Activated B cell treated with CpG ODN at 0.5 μM for 24 hours (primary cell): ENCODE measurements around the gene INPP5B. TPM values are rescaled to one million over a fixed set of nuclear protein-coding genes. Genes with fewer than 3 reads are reported as not detected.

ENCODE experiments used
- ATAC-seq: fragments of 200-7000 bp; cut with Tn5 transposase; one replicate; pipeline ENCODE4 v1.10.0; 2021; ENCODE audit warnings: low read depth, mild to moderate bottlenecking, moderate library complexity
- CTCF ChIA-PET: fragments of 350-600 bp; sonication (Branson Sonifier 250); formaldehyde crosslinking; loops from one replicate; lab custom pipeline; 2021; ENCODE audit warnings: antibody characterized with exemption; lab: Charles Lee
- POLR2A ChIA-PET: fragments of 350-600 bp; sonication (Branson Sonifier 250); formaldehyde crosslinking; loops from one replicate; lab custom pipeline; 2021; ENCODE audit warnings: antibody characterized with exemption; lab: Charles Lee
- DNase-seq: peaks from one replicate; pipeline ENCODE4 v3.0.0; 2022
- H3K27ac Mint-ChIP-seq: one replicate; pipeline ENCODE4 v1.8.0; 2020; ENCODE audit warnings: mixed read lengths
- H3K27me3 Mint-ChIP-seq: one replicate; pipeline ENCODE4 v1.8.0; 2021; ENCODE audit warnings: mixed read lengths
- H3K36me3 Mint-ChIP-seq: one replicate; pipeline ENCODE4 v1.8.0; 2021; ENCODE audit warnings: low read depth, mixed read lengths
- H3K4me1 Mint-ChIP-seq: one replicate; pipeline ENCODE4 v1.8.0; 2021; ENCODE audit warnings: mixed read lengths
- H3K4me3 Mint-ChIP-seq: one replicate; pipeline ENCODE4 v1.8.0; 2020; ENCODE audit warnings: mild to moderate bottlenecking, mixed read lengths
- H3K9me3 Mint-ChIP-seq: one replicate; pipeline ENCODE4 v1.8.0; 2020; ENCODE audit warnings: mixed read lengths
- CTCF ChIP-seq: fragments of 200-600 bp; IDR thresholded peaks from one replicate; pipeline ENCODE4 v1.8.0; 2022; ENCODE audit warnings: antibody characterized with exemption, mild to moderate bottlenecking
- intact Hi-C: fragments of 100-400 bp; cut with micrococcal nuclease; formaldehyde crosslinking; loops from one replicate; pipeline ENCODE4 v1.15.1; 2024
- total RNA-seq: library from RNA; stranded (reverse); gene quantifications from 2 replicates; pipeline ENCODE4 v1.2.3, GENCODE V29; 2022

INPP5B gene
- total RNA-seq, 1 donor from 2014 or later = 70.3 TPM

DNA sequence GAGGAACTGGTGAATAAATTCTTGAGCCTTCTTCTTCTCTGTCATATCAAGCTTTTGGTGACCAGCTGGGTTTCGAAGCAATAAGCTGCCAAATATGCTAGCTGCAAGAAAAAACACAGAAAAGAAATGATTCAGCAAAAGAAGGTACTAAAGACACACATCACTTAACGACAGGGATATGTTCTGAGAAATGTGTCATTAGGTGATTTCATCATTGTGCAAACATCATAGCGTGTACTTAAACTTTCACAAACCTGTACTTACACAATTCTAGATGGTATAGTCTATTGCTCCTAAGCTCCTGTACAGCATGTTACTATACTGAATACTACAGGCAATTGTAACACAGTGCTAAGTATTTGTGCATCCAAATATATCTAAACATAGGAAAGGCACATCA lies 84.5 kb downstream of the INPP5B start:
- Mint-ChIP-seq H3K9me3 (no peaks in the 10 kb centered on the region), H3K36me3 (peaks cover 42% of the 10 kb centered on the region), H3K27ac (no peak overlapping the region), H3K4me1 (peaks cover 17% of the 10 kb centered on the region), H3K4me3 (no peak overlapping the region), H3K27me3 (no peaks in the 10 kb centered on the region)
- no peak for TF ChIP-seq CTCF
- intact Hi-C loops = no loop called here
- ATAC-seq (no peak), DNase-seq (no peak)
- ChIA-PET CTCF (interaction anchor here (0.6 to 0.7 kb wide), 3 partner anchors 16 to 34 kb away, joined by 3 read pairs; no protein-coding TSS in a partner anchor), POLR2A (no interaction called here)

DNA sequence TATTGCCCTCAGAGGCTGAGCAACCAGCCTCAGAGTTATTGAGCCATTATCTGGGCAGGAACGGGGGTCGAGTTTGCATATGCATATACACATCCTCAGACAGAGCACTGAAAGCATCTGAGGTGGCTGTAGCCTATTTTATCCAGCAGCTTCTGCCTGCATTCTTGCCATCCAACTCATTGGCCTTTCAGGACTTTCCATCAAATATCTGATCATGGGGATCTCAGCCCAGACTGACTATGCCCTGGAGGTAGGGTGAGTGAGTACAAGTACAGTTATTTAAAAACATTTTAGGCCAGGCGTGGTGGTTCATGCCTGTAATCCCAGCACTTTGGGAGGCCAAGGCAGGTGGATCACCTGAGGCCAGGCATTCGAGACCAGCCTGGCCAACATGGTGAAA lies 85.7 kb downstream of the INPP5B start:
- POLR2A ChIA-PET = interaction anchor here (0.6 kb wide), 1 partner anchor 156 kb away, joined by 4 read pairs; no protein-coding TSS in a partner anchor
- no peak overlapping the region for H3K27ac Mint-ChIP-seq
- no peaks in the 10 kb centered on the region for H3K27me3 Mint-ChIP-seq
- intact Hi-C loops = no loop called here
- H3K4me3 Mint-ChIP-seq = no peak overlapping the region
- peaks cover 23% of the 10 kb centered on the region for H3K4me1 Mint-ChIP-seq
- DNase-seq (no peak), ATAC-seq (no peak)
- no peak for TF ChIP-seq CTCF
- H3K9me3 Mint-ChIP-seq = no peaks in the 10 kb centered on the region
- CTCF ChIA-PET = interaction anchor here (2.3 to 2.5 kb wide), 2 partner anchors 10 to 42 kb away, joined by 9 to 10 read pairs; no protein-coding TSS in a partner anchor
- H3K36me3 Mint-ChIP-seq = peaks cover 40% of the 10 kb centered on the region

DNA sequence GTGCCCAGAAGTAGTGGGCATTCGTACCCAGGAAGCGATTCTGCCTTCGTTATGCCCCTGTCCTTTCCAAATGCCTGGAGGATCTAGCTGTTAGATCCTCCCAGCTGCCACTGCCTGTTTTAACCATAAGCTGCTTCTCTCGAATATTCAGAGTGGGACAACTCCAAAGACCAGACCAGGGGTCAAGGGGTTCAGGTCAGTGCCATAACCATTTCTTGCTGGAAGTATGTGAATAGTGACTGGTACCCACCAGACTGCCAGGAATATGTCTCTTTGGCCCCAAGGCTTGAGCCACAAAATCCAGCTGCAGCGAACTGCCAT lies 86.5 kb downstream of the INPP5B start:
- H3K27ac Mint-ChIP-seq = peak overlapping the region; percentile 89
- no peaks in the 10 kb centered on the region for H3K27me3 Mint-ChIP-seq
- no peak for DNase-seq
- H3K4me3 Mint-ChIP-seq = peak overlapping the region; percentile 93
- POLR2A ChIA-PET = interaction anchor here (1.0 to 3.0 kb wide), 12 partner anchors 9 to 385 kb away, joined by 3 to 43 read pairs (median 6); partner anchors contain the start of genes C1orf122, SF3A3, SNIP1 and YRDC
- no peak for ATAC-seq
- CTCF ChIA-PET = interaction anchor here (0.7 to 2.5 kb wide), 21 partner anchors 9 to 256 kb away, joined by 3 to 10 read pairs (median 4); partner anchors contain the start of genes C1orf122, CDCA8, SF3A3 and YRDC
- peaks cover 24% of the 10 kb centered on the region for H3K4me1 Mint-ChIP-seq
- intact Hi-C loops = loop anchor here (1.0 kb wide), 4 partner anchors 49 to 299 kb away; partner anchors contain the start of genes GNL2 and SF3A3
- peak; percentile 0 for TF ChIP-seq CTCF
- H3K36me3 Mint-ChIP-seq = peaks cover 40% of the 10 kb centered on the region
- H3K9me3 Mint-ChIP-seq = no peaks in the 10 kb centered on the region

GRCh38 chr1:37859507-37860345 lies 87.1 kb downstream of the INPP5B start, which contains the start of gene MTF1:
TSS of gene MTF1 (minus strand) at chr1:37859592. CDS start at chr1:37857658, 1,934 bp downstream.
- Mint-ChIP-seq H3K4me3 (peak within 1 kb of the TSS; percentile 93), H3K4me1 (peaks cover 29% of the 10 kb centered on the region), H3K9me3 (no peaks in the 10 kb centered on the region), H3K27me3 (no peaks in the 10 kb centered on the region), H3K27ac (peak within 1 kb of the TSS; percentile 89), H3K36me3 (peaks cover 39% of the 10 kb centered on the region)
- ChIA-PET CTCF (interaction anchor here (0.6 to 2.5 kb wide), 26 partner anchors 9 to 258 kb away, joined by 3 to 10 read pairs (median 4); partner anchors contain the start of genes C1orf122, CDCA8, SF3A3 and YRDC), POLR2A (interaction anchor here (0.5 to 3.0 kb wide), 24 partner anchors 9 to 1254 kb away, joined by 3 to 43 read pairs (median 4); partner anchors contain the start of genes C1orf122, CDCA8, GNL2 and SF3A3)
- TF ChIP-seq CTCF = peak; percentile 19
- ATAC-seq = peak; percentile 98
- intact Hi-C loops = loop anchor here (1.0 kb wide), 6 partner anchors 48 to 298 kb away; partner anchors contain the start of genes CDCA8, GNL2, SF3A3 and YRDC
- DNase-seq = peak; percentile 88
